Measurements from ENCODE around the gene A1BG.
"Not testable (repeated sequence)": the region's sequence is repeated elsewhere in the genome, so short reads cannot be mapped to it uniquely, and the experiment has no call there.

Gene A1BG

GRCh38 chr19:58356766-58357480 lies 3.6 kb upstream of the A1BG start:
- no peak for DNase-seq (ENCODE audit: low spot score)

- no peak for DNase-seq (ENCODE audit: low spot score)
Measured at GRCh38 chr19:58355908-58356765, 2.8 kb upstream of the A1BG start.

- DNase-seq (ENCODE audit: low spot score): no peak
Measured at GRCh38 chr19:58355215-58355796, 2.0 kb upstream of the A1BG start.

GRCh38 chr19:58354478-58355030 lies 1.3 kb upstream of the A1BG start:
- DNase-seq (ENCODE audit: low spot score): no peak

- DNase-seq (ENCODE audit: low spot score): no peak
Measured at GRCh38 chr19:58353717-58354477, 605 bp upstream of the A1BG start.

GRCh38 chr19:58351990-58352755 lies 1.1 kb downstream of the A1BG start:
- no peak for DNase-seq (ENCODE audit: low spot score)

- DNase-seq (ENCODE audit: low spot score): no peak
Measured at GRCh38 chr19:58351558-58351878, 1.8 kb downstream of the A1BG start.

- DNase-seq (ENCODE audit: low spot score): no peak
Measured at GRCh38 chr19:58350871-58351557, 2.3 kb downstream of the A1BG start.

- no peak for DNase-seq (ENCODE audit: low spot score)
Measured at GRCh38 chr19:58350001-58350861, 3.1 kb downstream of the A1BG start.

GRCh38 chr19:58349590-58349989 lies 3.7 kb downstream of the A1BG start:
- DNase-seq (ENCODE audit: low spot score): no peak

- not testable (repeated sequence) for DNase-seq (ENCODE audit: low spot score)
Measured at GRCh38 chr19:58348080-58348479, 5.2 kb downstream of the A1BG start.

- DNase-seq (ENCODE audit: low spot score): no peak
Measured at GRCh38 chr19:58346961-58347929, 6.0 kb downstream of the A1BG start.

GRCh38 chr19:58345558-58345957 lies 7.7 kb downstream of the A1BG start:
- no peak for DNase-seq (ENCODE audit: low spot score)

GRCh38 chr19:58338825-58339558 lies 14.3 kb downstream of the A1BG start:
- no peak for DNase-seq (ENCODE audit: low spot score)

GRCh38 chr19:58338336-58338735 lies 15.0 kb downstream of the A1BG start:
- no peak for DNase-seq (ENCODE audit: low spot score)

GRCh38 chr19:58336820-58337219 lies 16.5 kb downstream of the A1BG start:
- no peak for DNase-seq (ENCODE audit: low spot score)

GRCh38 chr19:58336216-58336615 lies 17.1 kb downstream of the A1BG start:
- DNase-seq (ENCODE audit: low spot score): no peak

- DNase-seq (ENCODE audit: low spot score): no peak
Measured at GRCh38 chr19:58335630-58336029, 17.7 kb downstream of the A1BG start.
